GM18511 (cell line): ENCODE data around the gene PTTG1.
A peak's percentile ranks its signal among the peaks of the same experiment; 100 is the strongest.

Experiments used
- ATAC-seq: cut with Tn5 transposase; IDR thresholded peaks from one replicate; pipeline ENCODE4 v1.9.1; 2021; ENCODE audit warnings: mild to moderate bottlenecking, moderate library complexity; ENCODE audit not compliant: unreplicated experiment

Gene PTTG1

GRCh38 chr5:160421625-160422258 is at the start of gene PTTG1:
Gene PTTG1 (plus strand): TSS chr5:160421855. CDS start chr5:160422313, 458 bp downstream.
- peak; percentile 69 for ATAC-seq

GRCh38 chr5:160375166-160375565 is 46.5 kb upstream of the PTTG1 start:
- no peak for ATAC-seq

GRCh38 chr5:160375701-160376100 is 46.0 kb upstream of the PTTG1 start:
- ATAC-seq = no peak

GRCh38 chr5:160376416-160376815 is 45.2 kb upstream of the PTTG1 start:
- no peak for ATAC-seq

DNA sequence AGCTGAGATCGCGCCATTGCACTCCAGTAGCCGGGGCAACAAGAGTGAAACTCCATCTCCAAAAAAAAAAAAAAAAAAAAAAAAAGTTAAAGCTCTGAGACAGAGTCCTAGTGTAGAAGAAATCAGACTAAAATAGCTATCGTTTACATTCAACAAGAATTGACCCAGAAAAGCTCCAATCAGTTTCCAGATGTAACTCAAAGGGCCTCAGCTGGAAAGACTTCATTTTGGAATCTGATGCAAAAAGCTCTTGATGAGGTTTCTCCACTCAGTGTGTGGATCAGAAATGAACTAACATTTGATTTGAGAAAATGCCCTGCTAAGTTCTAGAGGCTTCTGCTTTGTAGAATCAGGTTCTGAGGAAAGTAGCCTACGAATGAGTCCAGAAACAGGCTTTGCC is 44.0 kb upstream of the PTTG1 start:
- ATAC-seq = no peak

GRCh38 chr5:160378330-160378729 is 43.3 kb upstream of the PTTG1 start:
- no peak for ATAC-seq

- no peak for ATAC-seq
Measured at GRCh38 chr5:160379511-160379910, 42.1 kb upstream of the PTTG1 start.

GRCh38 chr5:160380041-160380440 is 41.6 kb upstream of the PTTG1 start:
- ATAC-seq = no peak

DNA sequence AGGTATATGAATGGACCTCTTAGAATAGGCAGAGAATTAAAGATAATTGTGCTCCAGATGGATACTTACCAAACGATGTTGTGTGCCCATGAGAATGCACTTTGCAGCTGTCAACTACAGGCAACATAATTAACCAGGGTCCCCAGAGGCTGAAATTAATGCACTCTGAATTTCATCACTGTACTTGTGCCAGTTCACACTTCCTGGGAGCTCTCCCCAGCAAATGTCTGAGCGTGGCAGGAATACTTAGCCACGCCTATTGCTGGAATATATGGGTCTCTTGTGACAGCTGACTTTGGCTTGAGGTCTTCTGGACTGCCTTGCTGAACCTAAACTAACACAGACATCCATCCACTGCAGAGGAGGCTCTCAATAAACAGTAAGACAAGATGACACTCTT is 39.3 kb upstream of the PTTG1 start:
- ATAC-seq = no peak

DNA sequence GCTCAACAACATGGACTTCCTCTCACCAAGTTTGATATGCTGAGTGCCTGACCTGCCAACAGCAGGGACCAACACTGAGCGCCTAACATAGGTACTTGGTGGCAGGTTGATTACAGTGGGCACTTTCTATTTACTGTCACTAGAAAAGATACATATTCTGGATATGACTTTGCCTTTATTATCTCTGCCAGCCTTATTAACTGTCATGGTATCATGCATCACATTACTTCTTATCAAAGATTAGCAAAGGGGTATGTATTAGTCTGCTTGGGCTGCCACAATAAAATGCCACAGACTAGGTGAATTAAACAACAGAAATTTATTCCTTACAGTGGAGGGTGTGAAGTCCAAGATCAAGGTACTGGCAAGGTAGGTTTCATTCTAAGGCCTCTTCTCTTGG is 37.0 kb upstream of the PTTG1 start:
- ATAC-seq = no peak

GRCh38 chr5:160385496-160385895 is 36.2 kb upstream of the PTTG1 start:
- no peak for ATAC-seq

GRCh38 chr5:160387445-160387844 is 34.2 kb upstream of the PTTG1 start:
- ATAC-seq = no peak

GRCh38 chr5:160390787-160391696 is 30.6 kb upstream of the PTTG1 start:
- no peak for ATAC-seq

DNA sequence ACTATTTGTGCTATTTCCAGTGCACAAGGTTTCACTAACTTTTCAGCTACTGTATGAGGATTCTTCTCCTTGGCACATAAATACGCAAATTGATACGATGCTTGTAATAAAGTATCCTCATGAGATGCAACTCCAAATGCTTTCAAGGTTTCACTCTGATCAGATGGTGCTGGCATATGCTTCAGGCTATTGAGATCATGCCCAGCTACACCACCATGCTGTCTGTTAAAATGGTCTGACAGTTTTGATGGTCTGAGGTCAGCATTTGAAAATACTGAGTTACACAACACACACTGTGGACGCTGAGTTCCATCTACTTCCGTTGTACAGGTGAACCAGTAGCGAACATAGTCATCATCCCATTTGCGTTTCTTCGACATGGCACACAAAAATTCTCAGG is 26.5 kb upstream of the PTTG1 start:
- no peak for ATAC-seq

DNA sequence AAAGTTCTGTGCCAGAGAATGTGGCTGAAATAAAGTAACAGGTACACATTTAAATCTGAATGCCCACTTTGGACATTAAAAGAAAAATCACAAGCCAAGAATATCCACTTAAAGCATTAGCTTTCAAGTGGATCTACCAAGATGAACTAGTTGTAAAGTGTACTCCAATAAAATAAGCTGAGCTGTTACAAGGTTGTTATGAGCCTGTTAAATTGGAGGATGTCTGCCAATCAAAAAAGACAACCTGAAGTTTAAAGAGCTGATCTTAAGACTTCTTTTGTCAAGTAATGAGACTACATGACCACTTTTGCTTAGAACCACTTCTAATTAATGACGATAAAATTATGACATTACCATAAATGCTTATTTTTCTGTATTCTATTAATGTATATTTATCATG is 24.2 kb upstream of the PTTG1 start:
- no peak for ATAC-seq

DNA sequence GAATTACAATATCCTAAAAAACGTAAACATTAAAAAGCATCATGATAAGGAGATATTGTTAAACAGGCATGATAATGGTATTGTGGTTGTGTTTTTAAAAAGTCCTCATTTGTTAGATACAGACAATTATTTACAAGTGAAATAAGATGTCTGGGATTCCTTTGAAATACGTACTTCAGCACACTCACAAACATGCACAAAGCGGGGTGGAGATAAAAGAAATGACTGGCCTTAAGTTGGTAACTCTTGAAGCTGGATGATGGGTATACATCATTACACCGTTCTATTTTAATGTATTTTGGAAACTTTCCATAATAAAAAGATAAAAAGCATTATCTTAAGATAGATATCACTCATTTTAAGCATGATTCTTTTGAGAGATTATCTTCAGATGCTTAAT is 22.8 kb upstream of the PTTG1 start:
- no peak for ATAC-seq

GRCh38 chr5:160399402-160400353 is 22.0 kb upstream of the PTTG1 start, which contains the start of gene FAM200C:
Gene FAM200C (minus strand): TSS chr5:160400054. CDS start chr5:160395490, 4,564 bp downstream.
- ATAC-seq = peak; percentile 90

DNA sequence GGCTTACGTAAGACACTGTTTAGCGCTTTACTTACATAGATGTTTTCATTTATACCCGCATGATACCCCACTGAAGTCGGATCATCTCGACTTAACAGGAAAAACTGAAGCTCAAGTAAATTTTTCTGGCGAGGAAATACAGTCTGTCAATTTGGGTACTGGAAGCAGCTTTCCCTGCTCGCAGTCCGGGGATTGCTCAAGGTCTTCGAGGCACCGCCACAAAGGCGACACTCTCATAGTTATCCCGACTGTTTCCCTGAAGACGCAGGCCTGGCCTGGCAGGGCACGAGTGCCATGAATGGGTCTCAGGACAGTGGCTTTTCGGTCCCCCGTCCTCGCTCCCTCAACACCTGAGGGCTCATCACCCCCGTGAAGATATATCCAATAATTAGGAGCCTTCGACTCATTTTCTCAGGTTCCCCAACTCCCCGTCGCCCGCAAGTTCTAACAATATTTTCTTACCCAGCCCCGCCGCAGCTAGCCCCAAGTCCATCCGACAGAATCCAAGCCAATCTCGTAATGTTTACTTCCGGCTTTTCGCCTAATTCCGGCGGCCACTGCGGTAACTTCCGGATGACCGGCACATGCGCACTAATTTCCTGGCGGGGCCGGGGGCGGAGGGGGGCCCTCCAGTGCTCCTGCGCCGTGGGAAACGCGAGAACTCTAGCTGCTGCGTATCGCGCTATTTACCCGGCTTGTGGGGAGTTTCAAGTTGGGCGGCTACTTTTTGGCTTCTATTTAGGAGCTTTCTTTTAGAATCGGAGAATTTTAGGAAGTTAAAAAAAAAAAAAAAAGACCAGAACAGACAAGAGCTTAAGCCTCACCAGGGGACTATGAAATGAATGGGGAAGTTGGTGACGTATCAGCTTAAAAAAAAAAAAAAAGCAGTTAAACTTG is 2.8 kb upstream of the PTTG1 start, which contains the start of gene SLU7:
Gene SLU7 (minus strand): TSS at position 521 of the 897 bp plus-strand sequence. CDS start 3,787 bp downstream, outside the sequence.
- ATAC-seq = peak; percentile 71

DNA sequence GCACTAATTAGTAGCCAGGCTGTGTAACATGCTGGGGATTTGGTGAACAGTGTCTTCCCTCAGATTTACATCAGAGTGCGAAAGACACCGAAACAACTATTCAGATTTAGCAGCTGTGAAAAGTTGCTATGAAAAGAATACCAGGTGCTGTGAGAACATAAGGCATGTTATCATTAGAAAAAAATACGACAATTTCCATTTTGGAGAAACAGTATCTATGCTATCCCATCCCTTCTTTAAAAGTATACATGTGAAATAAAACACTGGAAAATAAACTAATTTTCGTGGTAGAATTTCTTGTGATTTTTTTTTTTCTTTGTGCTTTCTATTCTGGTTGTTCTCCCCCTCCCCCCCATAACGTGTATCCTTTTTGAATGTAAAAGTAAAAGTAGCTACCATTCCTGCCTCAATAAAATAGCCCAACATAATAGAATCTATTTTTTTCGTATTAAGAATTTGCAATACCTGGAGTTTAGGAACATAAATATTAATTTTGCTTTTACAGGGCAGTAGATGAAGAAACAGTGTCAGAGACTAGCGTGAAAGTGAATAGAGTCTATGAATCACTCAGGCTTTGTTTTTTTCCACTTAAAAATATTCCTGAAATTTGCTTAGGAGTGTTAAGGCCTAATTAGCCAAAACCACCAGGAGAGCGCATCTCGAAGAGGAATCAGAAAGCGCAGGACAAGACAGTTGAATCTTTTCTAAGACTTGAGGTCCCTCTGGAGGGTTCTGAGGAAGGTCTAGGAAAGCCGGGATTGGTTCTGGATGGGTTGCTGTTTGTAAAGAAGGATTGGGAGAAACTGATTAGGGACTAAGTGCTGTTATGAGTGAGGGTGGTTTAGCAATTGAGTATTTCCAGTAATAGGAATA is 2.0 kb upstream of the PTTG1 start:
- ATAC-seq = no peak
